HEK293 (cell line): ENCODE results near the gene GMDS.
A peak's percentile ranks its signal among the peaks of the same experiment; 100 is the strongest.

Experiments used
- CTCF ChIA-PET: fragments of 350-600 bp; formaldehyde crosslinking; extraction: SDS; loops from one replicate; lab custom pipeline; 2021; ENCODE audit warnings: antibody characterized with exemption; lab: Yijun Ruan, JAX
- POLR2A ChIA-PET: fragments of 300-600 bp; formaldehyde crosslinking; extraction: SDS; loops from one replicate; lab custom pipeline; 2020; ENCODE audit warnings: antibody characterized with exemption, inconsistent platforms; lab: Yijun Ruan, JAX
- H3K27ac ChIP-seq: fragments of 200-500 bp; sonication (Bioruptor generic); 2 replicates; pipeline ENCODE4 v1.5.1; 2014; ENCODE audit warnings: low read depth, low read length, control low read depth, inconsistent platforms; ENCODE audit errors: extremely low read depth
- H3K36me3 ChIP-seq, 2 experiments: fragments of 200-500 bp in 1 of 2; sonication (Bioruptor generic) in 1 of 2; 1 replicate in 1 of 2; 2 replicates in 1 of 2; pipeline ENCODE4 v1.5.1; 2014 to 2017; ENCODE audit warnings: inconsistent platforms in 2 of 2, low read length in 2 of 2; ENCODE audit not compliant: control insufficient read depth in 2 of 2, insufficient read depth in 1 of 2
- H3K4me1 ChIP-seq: fragments of 200-500 bp; sonication (Bioruptor generic); 2 replicates; pipeline ENCODE4 v1.5.1; 2014; ENCODE audit warnings: mild to moderate bottlenecking, low read length, inconsistent platforms; ENCODE audit not compliant: control insufficient read depth, insufficient read depth
- H3K4me3 ChIP-seq: 2 replicates; pipeline ENCODE4 v1.5.1; 2011; ENCODE audit warnings: low read depth, mild to moderate bottlenecking, control low read depth, low read length, moderate library complexity
- H3K9me3 ChIP-seq: fragments of 200-500 bp; sonication (Bioruptor generic); 2 replicates; pipeline ENCODE4 v1.5.1; 2014; ENCODE audit warnings: low read depth, low read length, inconsistent platforms; ENCODE audit not compliant: control insufficient read depth, insufficient read depth
- EGR2 ChIP-seq: fragments of 450-650 bp; formaldehyde crosslinking; IDR thresholded peaks from 2 replicates; pipeline ENCODE4 v1.5.1; 2016; ENCODE audit warnings: low read depth, missing biosample characterization, missing genetic modification characterization
- FEZF1 ChIP-seq: fragments of 450-650 bp; formaldehyde crosslinking; IDR thresholded peaks from 2 replicates; pipeline ENCODE4 v1.5.1; 2016; ENCODE audit warnings: missing biosample characterization, missing genetic modification characterization
- GLIS1 ChIP-seq: fragments of 450-650 bp; formaldehyde crosslinking; IDR thresholded peaks from 2 replicates; pipeline ENCODE4 v1.5.1; 2016; ENCODE audit warnings: missing biosample characterization, missing genetic modification characterization
- KLF10 ChIP-seq: fragments of 450-650 bp; IDR thresholded peaks from 2 replicates; pipeline ENCODE4 v1.5.1; 2018; ENCODE audit warnings: missing biosample characterization, mild to moderate bottlenecking, missing genetic modification characterization
- MYNN ChIP-seq: fragments of 450-650 bp; formaldehyde crosslinking; IDR thresholded peaks from 2 replicates; pipeline ENCODE4 v1.5.1; 2016; ENCODE audit warnings: missing biosample characterization, missing genetic modification characterization, borderline replicate concordance
- SETDB1 ChIP-seq: IDR thresholded peaks from one replicate; pipeline ENCODE4 v1.6.1; 2017; ENCODE audit warnings: mild to moderate bottlenecking, low read length, moderate library complexity, mixed read lengths; ENCODE audit not compliant: insufficient read length
- TCF7L2 ChIP-seq: IDR thresholded peaks from 2 replicates; pipeline ENCODE4 v1.6.1; 2011; ENCODE audit warnings: low read depth, mild to moderate bottlenecking, inconsistent platforms, low read length, moderate library complexity, borderline replicate concordance
- ZBTB6 ChIP-seq: fragments of 450-650 bp; formaldehyde crosslinking; IDR thresholded peaks from 2 replicates; pipeline ENCODE4 v1.5.1; 2017; ENCODE audit warnings: missing biosample characterization, missing genetic modification characterization
- ZFP69B ChIP-seq: fragments of 450-650 bp; formaldehyde crosslinking; IDR thresholded peaks from 2 replicates; pipeline ENCODE4 v1.5.1; 2016; ENCODE audit warnings: missing biosample characterization, missing genetic modification characterization
- ZIC2 ChIP-seq: fragments of 450-650 bp; formaldehyde crosslinking; IDR thresholded peaks from 2 replicates; pipeline ENCODE4 v1.5.1; 2016; ENCODE audit warnings: missing biosample characterization, missing genetic modification characterization
- ZNF10 ChIP-seq: fragments of 450-650 bp; formaldehyde crosslinking; IDR thresholded peaks from 2 replicates; pipeline ENCODE4 v1.5.1; 2017; ENCODE audit warnings: missing biosample characterization, missing genetic modification characterization
- ZNF223 ChIP-seq: fragments of 450-650 bp; formaldehyde crosslinking; IDR thresholded peaks from 2 replicates; pipeline ENCODE4 v1.5.1; 2016; ENCODE audit warnings: missing biosample characterization, missing genetic modification characterization
- ZNF266 ChIP-seq: fragments of 450-650 bp; formaldehyde crosslinking; IDR thresholded peaks from 2 replicates; pipeline ENCODE4 v1.5.1; 2016; ENCODE audit warnings: missing biosample characterization, missing genetic modification characterization, low read depth
- ZNF302 ChIP-seq: fragments of 450-650 bp; formaldehyde crosslinking; IDR thresholded peaks from 2 replicates; pipeline ENCODE4 v1.5.1; 2016; ENCODE audit warnings: missing biosample characterization, missing genetic modification characterization, low read depth
- ZNF37A ChIP-seq: fragments of 450-650 bp; IDR thresholded peaks from 2 replicates; pipeline ENCODE4 v1.5.1; 2018; ENCODE audit warnings: missing biosample characterization, missing genetic modification characterization
- ZNF394 ChIP-seq: fragments of 450-650 bp; formaldehyde crosslinking; IDR thresholded peaks from 2 replicates; pipeline ENCODE4 v1.5.1; 2016; ENCODE audit warnings: missing biosample characterization, missing genetic modification characterization, mild to moderate bottlenecking, moderate library complexity, borderline replicate concordance
- ZNF449 ChIP-seq: fragments of 450-650 bp; formaldehyde crosslinking; IDR thresholded peaks from 2 replicates; pipeline ENCODE4 v1.5.1; 2017; ENCODE audit warnings: missing biosample characterization, mild to moderate bottlenecking, missing genetic modification characterization, moderate library complexity
- ZNF549 ChIP-seq: fragments of 450-650 bp; IDR thresholded peaks from 2 replicates; pipeline ENCODE4 v1.5.1; 2018; ENCODE audit warnings: missing biosample characterization, missing genetic modification characterization, mild to moderate bottlenecking, inconsistent platforms, moderate library complexity
- ZNF561 ChIP-seq: fragments of 450-650 bp; IDR thresholded peaks from 2 replicates; pipeline ENCODE4 v1.5.1; 2018; ENCODE audit warnings: missing biosample characterization, missing genetic modification characterization, borderline replicate concordance
- ZNF600 ChIP-seq: fragments of 450-650 bp; formaldehyde crosslinking; IDR thresholded peaks from 2 replicates; pipeline ENCODE4 v1.5.1; 2016; ENCODE audit warnings: missing biosample characterization, missing genetic modification characterization
- ZNF654 ChIP-seq: fragments of 450-650 bp; formaldehyde crosslinking; IDR thresholded peaks from 2 replicates; pipeline ENCODE4 v1.5.1; 2016; ENCODE audit warnings: low read depth, missing biosample characterization, missing genetic modification characterization
- ZNF692 ChIP-seq: fragments of 450-650 bp; formaldehyde crosslinking; IDR thresholded peaks from 2 replicates; pipeline ENCODE4 v1.5.1; 2016; ENCODE audit warnings: missing biosample characterization, missing genetic modification characterization
- ZNF768 ChIP-seq: fragments of 450-650 bp; formaldehyde crosslinking; IDR thresholded peaks from 2 replicates; pipeline ENCODE4 v1.5.1; 2018; ENCODE audit warnings: missing biosample characterization, mild to moderate bottlenecking, missing genetic modification characterization
- ZXDB ChIP-seq: fragments of 450-650 bp; formaldehyde crosslinking; IDR thresholded peaks from 2 replicates; pipeline ENCODE4 v1.5.1; 2016; ENCODE audit warnings: missing biosample characterization, missing genetic modification characterization

Gene GMDS

GRCh38 chr6:2029952-2030351, 215.5 kb downstream of the GMDS start:
- H3K27ac ChIP-seq = peak overlapping the region; percentile 42; the same call in 1 of the 2 replicates
- H3K36me3 ChIP-seq = no peaks in the 10 kb centered on the region
- CTCF ChIA-PET = no interaction called here
- H3K4me3 ChIP-seq = no peak overlapping the region
- no peaks in the 10 kb centered on the region for H3K9me3 ChIP-seq
- POLR2A ChIA-PET = no interaction called here
- peaks cover 42% of the 10 kb centered on the region for H3K4me1 ChIP-seq
- peak; percentile 63; the same call in 1 of the 2 replicates for TF ChIP-seq EGR2 (tag by site-specific recombination)
- no peak for TF ChIP-seq ZNF654 (tag by site-specific recombination)
- no peak for TF ChIP-seq ZBTB6 (tag by site-specific recombination)
- peak; percentile 86 for TF ChIP-seq ZNF600
- no peak for TF ChIP-seq ZXDB (tag by site-specific recombination)
- no peak for TF ChIP-seq ZNF394
- TF ChIP-seq ZIC2 (tag by site-specific recombination) = 0 out of 2 replicates have a peak, but pooled peaks have one; percentile 17
- TF ChIP-seq TCF7L2 = no peak
- TF ChIP-seq ZFP69B (tag by site-specific recombination) = no peak
- TF ChIP-seq GLIS1 (tag by site-specific recombination) = no peak; the same call in 1 of the 2 replicates
- TF ChIP-seq ZNF37A = no peak
- no peak for TF ChIP-seq ZNF561 (tag by site-specific recombination)
- TF ChIP-seq, all 188 proteins: peak for 3

- ChIA-PET POLR2A (no interaction called here), CTCF (no interaction called here)
- H3K4me1 ChIP-seq = peaks cover 42% of the 10 kb centered on the region
These were observed 216.1 kb downstream of the GMDS start for GRCh38 chr6:2029130-2029794.

More at GRCh38 chr6:2029130-2029794, 216.1 kb downstream of the GMDS start:
- TF ChIP-seq ZNF692 (tag by site-specific recombination) (no peak), ZNF449 (tag by site-specific recombination) (peak; percentile 93), ZNF549 (tag by site-specific recombination) (no peak), SETDB1 (no peak), ZNF10 (tag by site-specific recombination) (peak; percentile 18; the same call in 1 of the 2 replicates), ZNF768 (tag by site-specific recombination) (no peak), FEZF1 (tag by site-specific recombination) (peak; percentile 93), ZNF266 (tag by site-specific recombination) (no peak), KLF10 (tag by site-specific recombination) (no peak), ZNF302 (tag by site-specific recombination) (no peak), MYNN (tag by site-specific recombination) (no peak), ZNF223 (tag by site-specific recombination) (no peak)
- H3K27ac ChIP-seq = peak overlapping the region; percentile 53; the same call in 1 of the 2 replicates
- H3K4me3 ChIP-seq = no peak overlapping the region
- H3K9me3 ChIP-seq = no peaks in the 10 kb centered on the region
- no peaks in the 10 kb centered on the region for H3K36me3 ChIP-seq
